ENCODE results near the gene KCTD15. TPM values are rescaled to one million over a fixed set of nuclear protein-coding genes. Genes with fewer than 3 reads are reported as not detected.

KCTD15 gene
- total and polyA plus RNA-seq, 2 of the 4 experiments (the other 2 are of a cell fraction), result 16.3 to 19.6 TPM

DNA sequence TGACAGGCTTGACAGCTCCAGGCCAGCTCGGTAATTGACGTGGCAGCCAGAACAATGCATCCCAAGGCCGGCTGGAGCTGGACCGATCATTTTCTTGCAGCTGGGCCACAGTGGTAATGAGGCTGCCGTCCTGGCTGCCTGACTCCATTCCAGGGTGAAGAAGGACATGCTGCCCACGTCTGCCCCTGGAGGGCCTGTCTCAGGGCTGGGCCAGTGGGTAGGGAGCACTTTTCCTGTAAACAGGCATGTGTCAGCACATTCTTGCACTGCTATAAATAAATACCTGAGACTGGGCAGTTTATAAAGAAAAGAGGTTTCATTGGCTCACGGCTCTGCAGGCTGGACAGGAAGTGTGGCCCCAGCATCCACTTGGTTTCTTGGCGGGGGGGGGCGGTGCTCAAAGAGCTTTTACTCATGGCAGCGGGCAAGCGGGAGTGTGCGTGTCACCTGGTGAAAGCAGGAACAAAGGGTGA lies 38.1 kb upstream of the KCTD15 start:
- Histone ChIP-seq H4K91ac (ENCODE audit: insufficient read depth, low read depth, low read length) (no peak overlapping the region), H3K4me1 (ENCODE audit: control insufficient read depth, insufficient read depth, low read length) (peaks cover 2% of the 10 kb centered on the region; the same call in 1 of the 2 replicates), H3K18ac (ENCODE audit: low read depth, low read length) (no peak overlapping the region), H3K56ac (ENCODE audit: extremely low read depth, insufficient read depth, low read length) (no peak overlapping the region), H3K4me2 (ENCODE audit: low read depth, low read length) (no peak overlapping the region), H3K36me3 (ENCODE audit: control insufficient read depth, insufficient read depth, low read length) (no peaks in the 10 kb centered on the region), H3K9ac (ENCODE audit: low read depth, low read length) (no peak overlapping the region), H3K79me1 (ENCODE audit: low read depth in 1 of 2, low read length in 2 of 2) (no peaks in the 10 kb centered on the region), H3K4ac (ENCODE audit: low read depth, low read length) (no peak overlapping the region), H2BK120ac (ENCODE audit: low read depth, low read length) (no peak overlapping the region), H3K27me3 (ENCODE audit: control insufficient read depth, insufficient read depth, low read length) (no peaks in the 10 kb centered on the region; the same call in 1 of the 2 replicates), H2BK20ac (ENCODE audit: low read depth, low read length) (no peak overlapping the region), H2AK5ac (ENCODE audit: low read depth, low read length) (no peak overlapping the region), H3K9me3 (ENCODE audit: control insufficient read depth, insufficient read depth, low read length) (no peaks in the 10 kb centered on the region), H2AK9ac (replicated peaks; ENCODE audit: low read depth, low read length, poor library complexity) (no peak overlapping the region), H3K14ac (replicated peaks; ENCODE audit: low read depth, low read length) (no peak overlapping the region), H3K9me1 (ENCODE audit: insufficient read depth, low read length) (no peaks in the 10 kb centered on the region; the same call in 1 of the 2 replicates), H2BK5ac (ENCODE audit: low read depth, low read length, poor library complexity, severe bottlenecking) (no peak overlapping the region), H3K4me3 (ENCODE audit: insufficient read depth, low read depth, low read length) (no peak overlapping the region), H3K27ac (ENCODE audit: insufficient read depth, low read length) (no peak overlapping the region), H3K23ac (ENCODE audit: low read depth, low read length) (no peak overlapping the region), H4K8ac (ENCODE audit: low read depth in 2 of 2, low read length in 2 of 2) (no peak overlapping the region), H2BK15ac (ENCODE audit: low read depth, low read length) (no peak overlapping the region), H2AFZ (replicated peaks; ENCODE audit: low read length, poor library complexity) (peak overlapping the region; percentile 65), H4K5ac (ENCODE audit: low read depth, low read length) (no peak overlapping the region), H4K20me1 (ENCODE audit: insufficient read depth, low read length) (no peaks in the 10 kb centered on the region)
- DNase-seq, result peak; percentile 5
- BruUV-seq (replicated peaks), result no TSS peak
- ChIA-PET POLR2A (ENCODE audit: unreplicated experiment) (no interaction called here), CTCF (no interaction called here)
- dilution Hi-C loops (cut with HindIII; ENCODE audit: low sequenced_read_pairs, unreplicated experiment), result no loop called here
- in situ Hi-C loops (cut with MboI; ENCODE audit: low sequenced_read_pairs), result no loop called here
- intact Hi-C loops (cut with micrococcal nuclease), result no loop called here
- ATAC-seq (ENCODE audit: low read depth), result peak; percentile 68
- TF ChIP-seq POLR2A (IDR thresholded peaks at IDR 0.05; ENCODE audit: low read depth, low read length) (no peak), NFE2L2 (IDR thresholded peaks at IDR 0.05; ENCODE audit: low read depth, low read length) (no peak), MAFK (IDR thresholded peaks at IDR 0.05; ENCODE audit: low read depth, low read length) (peak; percentile 38; the same call in 1 of the 2 replicates)
- WGBS, 2 experiments (ENCODE audit: extremely low coverage in 2 of 2, insufficient read length in 1 of 2), result 39% methylated on average over 9 of the region's 12 CpGs; no CpG with 5 or more reads in 1 of the 2 experiments

Measured in IMR-90 (cell line).